ENCODE results near the gene CYB5D1.

The CYB5D1 gene

GRCh38 chr17:7854078-7854777 lies 3.6 kb upstream of the CYB5D1 start:
- no peak overlapping the region for H3K4me3 ChIP-seq (ENCODE audit: control insufficient read depth, low read depth, low read length)
- no peak for DNase-seq (ENCODE audit: low read depth)
- TF ChIP-seq CTCF (conservative IDR thresholded peaks at IDR 0.05; ENCODE audit: control insufficient read depth, insufficient read depth, low read depth, low read length), result no peak

GRCh38 chr17:7854851-7855659 lies 2.7 kb upstream of the CYB5D1 start, which contains the start of gene TMEM88:
TSS of gene TMEM88 (plus strand) at chr17:7855066. CDS start at chr17:7855075, 9 bp downstream.
- DNase-seq (ENCODE audit: low read depth), result no peak
- peak within 1 kb of the TSS; percentile 88 for H3K4me3 ChIP-seq (ENCODE audit: control insufficient read depth, low read depth, low read length)
- TF ChIP-seq CTCF (conservative IDR thresholded peaks at IDR 0.05; ENCODE audit: control insufficient read depth, insufficient read depth, low read depth, low read length), result no peak

GRCh38 chr17:7855660-7856010 lies 2.2 kb upstream of the CYB5D1 start:
- peak overlapping the region; percentile 88 for H3K4me3 ChIP-seq (ENCODE audit: control insufficient read depth, low read depth, low read length)
- DNase-seq (ENCODE audit: low read depth), result no peak
- TF ChIP-seq CTCF (conservative IDR thresholded peaks at IDR 0.05; ENCODE audit: control insufficient read depth, insufficient read depth, low read depth, low read length), result no peak

GRCh38 chr17:7856011-7856810 lies 1.6 kb upstream of the CYB5D1 start:
- no peak for TF ChIP-seq CTCF (conservative IDR thresholded peaks at IDR 0.05; ENCODE audit: control insufficient read depth, insufficient read depth, low read depth, low read length)
- DNase-seq (ENCODE audit: low read depth), result peak; percentile 57
- H3K4me3 ChIP-seq (ENCODE audit: control insufficient read depth, low read depth, low read length), result peak overlapping the region; percentile 88

- peak; percentile 100 for DNase-seq (ENCODE audit: low read depth)
- peak; percentile 33 for TF ChIP-seq CTCF (conservative IDR thresholded peaks at IDR 0.05; ENCODE audit: control insufficient read depth, insufficient read depth, low read depth, low read length)
- H3K4me3 ChIP-seq (ENCODE audit: control insufficient read depth, low read depth, low read length), result peak within 1 kb of the TSS; percentile 88
Observed at GRCh38 chr17:7856811-7857712, 741 bp upstream of the CYB5D1 start, which contains the start of gene NAA38. TSS of gene NAA38 (minus strand) at chr17:7857559. CDS start at chr17:7857463, 96 bp downstream.

GRCh38 chr17:7858522-7858810 lies 663 bp downstream of the CYB5D1 start:
- TF ChIP-seq CTCF (conservative IDR thresholded peaks at IDR 0.05; ENCODE audit: control insufficient read depth, insufficient read depth, low read depth, low read length), result peak; percentile 41
- peak; percentile 48 for DNase-seq (ENCODE audit: low read depth)
- peak overlapping the region; percentile 88 for H3K4me3 ChIP-seq (ENCODE audit: control insufficient read depth, low read depth, low read length)
